Right lobe of liver (tissue), 4 donors: ENCODE measurements around the gene ZIC1.

Experiments used
- CTCF ChIP-seq, 4 donors: fragments of 200-600 bp in 3 of 4; fragments of 450-650 bp in 1 of 4; IDR thresholded peaks; one replicate each; pipeline versions ENCODE4 v1.5.1 to v1.8.0; 2016 to 2022; ENCODE audit warnings: antibody characterized with exemption in 4 of 4, mild to moderate bottlenecking in 2 of 4
- POLR2A ChIP-seq: fragments of 450-650 bp; IDR thresholded peaks from one replicate; pipeline ENCODE4 v1.6.1; 2017; ENCODE audit warnings: antibody characterized with exemption, mild to moderate bottlenecking
- donor health status: DM: no; HTN: no; CAD: no.
- donor health status: DM: no; HTN: no; CAD: no.
- donor health status: DM: no; HTN: yes; CAD: no.

DNA sequence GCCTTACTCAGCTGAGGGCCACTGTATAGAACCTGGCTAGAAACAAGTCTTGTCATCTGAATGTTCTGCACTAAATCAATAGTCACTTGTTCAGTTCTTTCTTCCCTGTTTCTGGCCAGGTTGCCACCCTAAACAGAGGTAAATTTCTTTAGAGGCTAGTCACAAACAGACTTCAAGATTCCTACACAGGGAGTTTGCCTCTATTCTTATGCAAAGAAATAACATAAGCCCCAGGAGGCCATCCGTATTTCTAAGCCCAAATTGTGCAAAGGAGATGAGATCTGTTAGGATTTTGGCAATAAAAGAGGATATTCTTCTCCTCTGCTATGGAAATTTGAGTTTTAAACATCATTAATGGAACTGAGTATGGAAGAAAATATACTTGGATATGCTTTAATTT, 7.7 kb upstream of the ZIC1 start:
- no peak for TF ChIP-seq POLR2A
- no peak for TF ChIP-seq CTCF (IDR thresholded peaks at IDR 0.05)
